T1000 (cell line): Measurements from ENCODE around the gene THAP3.

Experiments
- DNase-seq: peaks from one replicate; lab custom pipeline; 2025; ENCODE audit warnings: mixed read lengths; lab: John Stamatoyannopoulos, UW

THAP3 gene

DNA sequence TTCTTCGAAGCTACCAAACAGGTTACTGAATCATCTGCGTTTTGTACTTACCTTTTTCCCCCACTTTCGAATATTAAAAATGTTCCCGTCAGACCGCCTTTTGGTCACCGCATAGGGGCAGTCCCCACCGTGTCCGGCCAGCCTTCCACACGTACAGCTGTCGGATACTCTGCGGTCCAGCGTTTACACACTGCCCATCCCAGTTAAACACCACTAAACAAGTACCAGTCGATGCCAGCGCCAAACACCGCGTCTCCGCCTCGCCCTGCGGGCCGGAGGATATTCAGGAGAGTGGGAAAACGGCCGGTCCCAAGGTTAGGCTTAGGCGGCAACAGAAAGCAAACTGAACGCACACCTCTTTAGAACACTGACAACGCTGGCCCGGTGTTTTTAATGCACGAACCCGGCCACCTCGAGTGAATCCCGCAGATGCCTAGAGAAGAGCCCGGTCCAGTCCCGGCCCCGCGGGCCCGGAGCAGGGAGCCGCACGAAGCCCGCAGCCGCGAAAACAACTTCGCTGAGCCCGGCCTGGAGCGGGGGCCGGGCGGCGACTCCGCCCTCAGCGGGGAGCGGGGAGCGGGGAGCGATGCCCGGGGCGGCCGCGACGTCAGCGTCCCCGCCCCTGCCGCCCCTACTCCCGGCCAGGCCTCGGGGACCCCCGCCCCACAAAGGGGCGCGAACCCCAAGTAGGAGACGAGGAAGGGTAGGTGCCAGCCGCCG, 11.9 kb upstream of the THAP3 start:
- DNase-seq: no peak

DNA sequence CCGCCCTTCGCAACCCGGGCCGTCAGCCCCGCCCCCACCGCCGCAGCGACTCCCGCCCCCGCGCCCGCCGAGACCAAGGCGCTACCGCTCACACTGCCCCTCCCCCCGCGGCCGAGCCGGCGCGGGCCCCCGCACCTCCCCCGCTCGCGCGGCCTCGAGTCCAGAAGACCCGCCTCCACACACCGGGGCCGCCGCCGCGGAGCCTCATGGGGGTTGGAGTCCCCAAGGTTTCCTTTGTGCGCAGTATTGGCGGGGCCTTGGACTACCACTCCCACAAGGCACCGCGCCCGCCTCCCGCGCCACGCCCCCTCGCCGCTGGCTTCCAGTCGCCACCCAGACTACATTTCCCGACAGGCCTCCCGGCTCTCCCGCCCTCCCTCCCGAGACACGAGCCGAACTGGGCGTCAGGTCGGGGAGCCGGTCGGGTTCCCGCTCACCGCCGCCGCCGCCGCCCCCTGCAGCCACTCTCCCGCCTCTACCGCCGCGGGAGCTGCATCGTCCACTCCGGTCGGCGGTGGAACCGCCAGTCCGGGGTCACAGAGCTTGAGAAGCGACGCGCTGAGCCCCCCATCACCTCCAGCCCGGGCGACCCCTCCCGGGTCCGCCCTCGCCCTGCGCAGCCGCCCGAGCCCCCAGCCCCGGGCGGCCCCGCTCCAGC, 11.2 kb upstream of the THAP3 start, which contains the start of gene PHF13:
Gene PHF13, plus strand, starts transcription at position 371 of the 658 bp plus-strand sequence. CDS start 336 bp downstream, outside the sequence.
- peak; percentile 99 for DNase-seq

DNA sequence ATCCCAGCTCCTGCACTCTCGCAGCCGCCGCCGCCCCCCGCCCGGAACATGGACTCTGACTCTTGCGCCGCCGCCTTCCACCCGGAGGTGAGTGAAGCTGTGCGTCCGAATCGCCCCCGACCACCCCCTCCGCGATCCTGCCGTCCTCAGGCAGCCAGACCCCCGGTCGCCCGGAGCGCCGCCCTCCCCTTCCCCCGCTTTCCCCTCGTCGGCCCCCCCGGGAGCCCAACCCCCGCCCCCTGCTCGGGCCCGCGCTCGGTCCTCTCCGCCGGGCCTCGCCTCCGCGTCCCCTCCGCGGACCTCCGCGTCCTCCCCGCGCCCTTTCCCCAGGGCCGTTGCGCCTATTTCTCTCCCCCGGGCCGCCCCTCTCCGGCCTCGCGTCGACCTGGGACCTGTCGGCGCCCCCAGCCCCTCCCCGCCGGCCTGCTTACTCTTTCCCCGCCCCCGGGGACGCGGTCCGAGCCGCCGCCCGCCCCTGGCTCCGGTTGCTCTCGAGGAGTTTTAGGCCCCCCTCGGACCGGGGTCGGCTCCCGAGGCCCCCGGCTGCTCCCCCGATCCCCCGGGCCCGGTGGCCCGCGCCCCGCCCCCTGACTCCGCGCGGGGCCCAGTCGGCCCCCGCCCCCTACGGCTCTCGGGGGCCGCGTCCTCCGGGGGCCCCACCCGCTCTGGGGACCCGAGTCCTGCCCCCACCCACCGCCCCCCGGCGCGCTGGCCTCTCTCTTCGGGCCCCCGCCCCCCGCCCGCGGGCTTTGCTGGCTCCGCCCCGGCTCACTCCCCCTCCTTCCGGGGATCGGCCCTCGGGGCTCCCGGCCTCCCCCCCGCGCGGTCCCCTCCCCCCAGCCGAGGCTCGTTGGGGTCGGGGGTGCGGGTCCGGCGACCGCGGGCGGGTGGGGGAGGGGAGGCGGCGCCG, 10.4 kb upstream of the THAP3 start:
- DNase-seq: no peak

DNA sequence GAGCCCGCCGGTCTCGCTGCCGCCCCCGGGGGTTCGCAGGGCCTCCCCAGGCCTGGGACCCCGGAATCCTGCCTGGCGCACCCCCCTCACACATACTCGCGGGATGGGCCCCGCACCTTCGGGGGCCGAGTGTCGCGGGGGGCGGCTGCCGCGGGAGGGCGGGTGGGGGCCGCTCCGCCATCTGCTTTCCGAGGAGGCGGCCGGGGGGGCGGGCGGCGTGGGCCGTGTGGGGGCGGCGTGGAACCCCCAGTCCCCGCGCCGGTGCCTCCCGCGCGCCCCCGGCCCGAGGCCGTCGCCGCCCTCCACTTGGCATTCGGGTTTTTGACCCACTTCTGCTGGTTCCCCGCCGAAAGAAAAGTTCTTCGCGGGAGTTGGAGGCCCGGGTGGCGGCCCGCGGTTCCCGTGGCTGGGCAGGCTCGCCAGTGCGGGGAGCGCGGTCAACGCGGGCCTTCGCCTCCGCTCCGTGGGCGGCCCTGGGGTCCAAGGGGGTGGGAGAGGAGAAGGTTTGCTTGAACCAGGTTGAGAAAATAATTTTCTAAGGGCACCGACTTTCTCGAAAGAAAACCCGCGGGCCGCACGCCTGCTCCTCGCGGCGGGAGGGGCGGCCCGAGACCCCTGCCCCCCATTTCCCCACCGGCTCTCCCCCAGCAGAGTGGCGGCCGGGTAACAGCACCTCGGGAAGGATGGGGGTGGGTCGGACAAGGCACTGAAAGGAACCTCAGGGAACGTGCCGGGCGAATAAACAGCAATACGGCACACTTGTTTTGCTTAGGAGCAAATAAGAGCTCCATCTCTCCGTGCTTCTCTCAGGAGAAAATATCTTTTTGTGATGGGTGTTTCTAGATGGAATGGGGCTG, 9.5 kb upstream of the THAP3 start:
- DNase-seq: no peak

DNA sequence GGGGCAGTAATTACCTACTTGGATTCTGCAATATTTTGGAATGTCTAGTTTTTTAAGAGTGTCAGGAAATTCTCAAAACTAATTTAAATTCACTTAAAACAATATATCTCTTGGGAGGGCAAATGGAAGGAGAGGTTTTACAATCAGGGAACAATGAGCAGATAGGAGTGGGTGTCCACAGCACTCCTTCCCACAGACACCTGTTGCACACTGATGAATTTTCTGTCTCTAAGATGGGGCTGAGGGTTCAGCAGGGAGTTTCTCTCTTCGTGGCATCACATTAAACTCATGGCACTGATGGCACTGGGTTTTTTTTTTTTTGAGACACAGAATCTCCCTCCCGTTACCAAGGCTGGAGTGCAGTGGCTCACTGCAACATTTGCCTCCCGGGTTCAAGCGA, 5.6 kb upstream of the THAP3 start:
- DNase-seq: no peak

DNA sequence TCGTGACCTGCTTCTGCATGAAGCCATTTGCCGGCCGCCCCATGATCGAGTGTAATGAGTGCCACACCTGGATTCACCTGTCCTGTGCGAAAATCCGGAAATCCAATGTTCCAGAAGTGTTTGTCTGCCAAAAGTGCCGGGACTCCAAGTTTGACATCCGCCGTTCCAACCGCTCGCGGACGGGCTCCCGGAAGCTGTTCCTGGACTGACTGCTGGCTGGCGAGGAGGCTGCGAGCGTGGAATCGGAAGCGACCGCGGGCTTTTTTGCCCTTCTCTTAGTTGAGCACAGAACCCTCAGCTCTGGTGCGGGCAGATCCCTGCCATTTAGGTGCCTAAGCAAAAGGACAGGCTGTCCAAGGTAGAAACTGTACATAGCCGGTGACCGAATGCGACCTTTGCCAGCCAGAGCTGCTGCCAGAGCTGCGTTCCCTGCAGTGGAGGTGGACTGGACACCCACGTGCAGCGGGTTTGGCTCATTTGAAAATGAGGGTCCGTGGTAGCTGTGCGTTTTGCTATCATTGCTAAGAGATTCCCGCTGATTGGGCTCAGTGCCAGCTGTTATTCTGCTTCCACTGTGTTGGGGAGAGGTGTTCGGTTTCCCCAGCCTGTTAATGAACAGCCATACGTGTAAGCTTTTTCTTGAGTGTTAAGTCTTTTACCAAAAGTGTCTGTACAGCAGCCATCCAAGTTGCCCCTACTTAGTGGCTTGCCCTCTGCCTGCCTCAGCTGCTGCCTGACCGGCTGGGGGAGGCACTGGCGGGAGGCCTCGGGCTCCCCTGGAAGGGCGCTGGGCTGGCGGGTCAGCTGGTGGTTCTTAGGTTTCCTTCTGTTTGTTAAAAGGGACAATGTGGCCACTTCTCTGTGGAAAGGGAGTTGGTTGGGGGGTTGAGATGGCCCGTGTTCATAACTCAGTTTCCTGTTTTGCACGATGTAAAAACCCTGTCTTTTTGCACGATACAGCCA, 3.0 kb upstream of the THAP3 start:
- no peak for DNase-seq

DNA sequence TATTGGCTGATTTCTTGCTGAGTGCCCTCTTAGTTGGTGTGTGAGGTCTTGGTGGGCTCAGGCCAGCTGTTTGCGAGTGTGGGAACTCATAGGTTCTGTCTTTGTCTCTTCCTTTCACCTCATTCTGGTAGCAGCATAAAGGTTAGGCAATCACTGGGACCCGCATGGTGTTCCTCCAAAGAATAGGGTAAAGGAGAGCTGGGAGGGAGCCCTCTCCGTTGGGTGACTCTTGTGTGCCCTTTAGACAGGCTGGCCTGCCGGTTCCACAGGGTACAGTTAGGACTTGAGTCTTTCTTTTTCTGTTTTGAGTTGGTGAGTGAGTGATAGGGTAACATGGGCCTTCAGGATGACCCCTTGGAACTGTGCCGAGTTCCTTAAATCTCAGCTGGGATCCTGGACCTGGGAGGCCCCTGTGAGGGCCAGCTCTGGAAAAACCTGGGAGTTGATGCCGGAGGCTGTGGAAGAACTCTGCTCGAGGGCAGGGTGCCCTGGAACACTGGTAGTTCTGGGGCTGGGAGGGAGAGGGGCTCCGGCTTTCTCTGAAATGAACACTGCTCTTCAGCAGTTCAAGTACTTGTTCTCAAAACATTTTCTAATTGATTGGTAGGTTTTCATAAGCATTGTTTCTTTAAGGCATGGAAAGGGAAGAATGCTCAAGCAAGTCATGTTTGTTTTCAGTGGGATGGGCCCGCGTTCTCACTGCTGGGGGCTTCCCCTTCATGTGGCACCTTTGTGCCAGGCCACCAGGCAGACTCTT, 2.1 kb upstream of the THAP3 start:
- no peak for DNase-seq

DNA sequence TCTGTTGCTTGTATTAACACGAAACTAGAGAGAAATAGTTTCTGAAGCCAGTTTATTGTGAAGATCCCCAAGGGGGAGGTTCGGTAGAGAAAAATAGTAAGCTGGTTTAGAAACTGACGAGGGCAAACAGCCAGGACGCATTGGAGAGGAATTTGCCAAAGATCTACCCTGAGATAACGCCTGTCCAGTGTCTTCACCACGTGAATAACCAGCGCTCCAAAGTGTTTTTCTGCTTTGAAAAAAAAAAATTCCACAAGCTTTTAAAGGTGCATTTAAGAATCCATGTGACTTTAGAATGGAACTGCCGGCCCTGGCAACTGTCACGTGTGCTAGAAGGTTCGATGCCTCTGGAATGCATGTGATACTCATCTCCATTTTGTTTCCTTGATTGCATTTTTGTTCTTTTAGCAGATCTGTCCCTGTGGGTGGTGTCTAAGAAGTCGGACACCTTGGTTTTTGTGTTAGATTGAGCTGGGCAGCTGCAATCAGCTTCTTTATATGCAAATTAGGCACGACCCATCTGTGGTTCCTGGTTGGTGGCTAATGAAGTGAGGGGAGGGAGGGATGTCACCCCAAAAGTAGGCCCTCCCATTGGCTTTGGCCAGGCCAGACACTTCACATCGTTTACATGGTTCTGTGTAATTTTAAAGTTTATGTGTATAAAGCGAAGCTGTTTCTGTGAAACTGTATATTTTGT, 1.3 kb upstream of the THAP3 start:
- DNase-seq: no peak

DNA sequence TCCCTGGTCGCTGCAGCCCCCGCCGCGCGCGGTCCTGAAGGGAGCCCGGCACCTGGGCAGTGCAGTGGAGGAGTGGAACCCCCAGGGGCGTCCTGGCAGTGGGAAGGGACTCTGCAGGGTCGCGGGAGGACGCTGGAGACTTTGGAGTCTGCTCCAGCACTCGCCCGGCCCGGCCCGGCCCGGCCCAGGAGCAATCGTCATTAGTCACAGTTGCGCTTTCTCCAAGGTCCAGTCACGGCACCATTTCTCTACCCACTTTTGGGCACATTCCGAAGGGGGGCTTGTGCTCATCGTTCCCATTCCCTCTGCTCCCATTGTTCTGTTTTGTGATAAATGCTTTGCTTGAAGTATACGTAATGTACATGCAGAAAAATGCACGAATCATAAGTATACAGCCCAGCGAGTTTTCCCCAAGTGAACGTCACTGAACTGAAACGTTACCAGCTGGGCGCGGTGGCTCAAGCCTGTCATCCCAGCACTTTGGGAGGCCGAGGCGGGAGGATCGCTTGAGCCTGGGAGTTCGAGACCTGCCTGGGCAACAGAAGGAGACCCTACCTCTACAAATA, 999 bp downstream of the THAP3 start:
- DNase-seq: no peak

DNA sequence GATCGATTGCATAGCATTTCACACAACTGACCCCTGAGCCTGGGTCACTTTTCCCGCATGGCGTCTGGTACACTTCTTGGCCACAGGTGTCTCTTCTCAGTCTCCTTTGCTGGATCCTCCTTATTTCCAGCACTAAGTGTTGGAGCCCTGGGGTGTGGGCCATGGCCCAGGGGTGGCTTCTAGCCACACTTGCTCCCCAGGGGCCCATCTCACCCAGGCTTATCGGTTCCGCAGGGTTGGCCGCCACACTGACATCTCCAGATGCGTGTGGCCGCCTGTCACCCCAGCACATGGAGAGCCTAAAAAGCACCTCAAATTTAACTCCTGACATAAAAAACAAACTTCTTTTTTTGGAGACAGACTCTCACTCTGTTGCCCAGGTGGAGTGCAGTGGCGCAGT, 2.4 kb downstream of the THAP3 start:
- no peak for DNase-seq

DNA sequence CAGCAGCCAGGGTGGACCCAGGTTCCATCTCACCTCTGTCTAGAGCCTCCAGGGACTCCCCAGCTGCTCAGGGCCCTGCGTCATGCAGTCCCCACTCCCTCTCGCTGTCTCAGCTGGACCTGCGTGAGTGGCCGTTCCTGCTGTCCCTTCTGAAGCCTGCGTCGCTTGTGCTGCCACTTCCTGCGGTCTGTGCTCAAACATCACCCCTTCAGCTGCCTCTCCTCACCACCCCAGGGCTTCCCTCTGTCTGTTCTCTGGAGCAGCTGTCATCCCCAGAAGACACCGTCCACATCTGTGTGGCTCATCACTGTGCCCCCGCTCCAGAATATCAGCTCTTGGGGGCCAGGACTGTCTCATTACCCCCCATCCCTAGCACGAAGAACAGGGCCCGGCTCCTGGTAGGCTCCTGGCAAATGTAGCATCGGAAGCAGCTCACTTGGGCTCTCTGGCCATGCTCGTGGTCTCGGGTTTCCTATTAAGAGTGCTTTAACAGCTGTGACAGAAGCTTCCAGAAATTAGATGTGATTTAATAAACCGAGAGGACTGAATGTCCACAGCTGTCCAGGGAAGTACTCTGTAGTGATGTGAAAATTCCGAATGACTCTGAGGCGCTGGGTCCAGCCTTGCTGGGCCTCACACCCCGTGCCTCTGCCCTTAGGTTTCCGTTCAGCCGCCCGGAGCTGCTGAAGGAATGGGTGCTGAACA, 3.3 kb downstream of the THAP3 start:
- no peak for DNase-seq

DNA sequence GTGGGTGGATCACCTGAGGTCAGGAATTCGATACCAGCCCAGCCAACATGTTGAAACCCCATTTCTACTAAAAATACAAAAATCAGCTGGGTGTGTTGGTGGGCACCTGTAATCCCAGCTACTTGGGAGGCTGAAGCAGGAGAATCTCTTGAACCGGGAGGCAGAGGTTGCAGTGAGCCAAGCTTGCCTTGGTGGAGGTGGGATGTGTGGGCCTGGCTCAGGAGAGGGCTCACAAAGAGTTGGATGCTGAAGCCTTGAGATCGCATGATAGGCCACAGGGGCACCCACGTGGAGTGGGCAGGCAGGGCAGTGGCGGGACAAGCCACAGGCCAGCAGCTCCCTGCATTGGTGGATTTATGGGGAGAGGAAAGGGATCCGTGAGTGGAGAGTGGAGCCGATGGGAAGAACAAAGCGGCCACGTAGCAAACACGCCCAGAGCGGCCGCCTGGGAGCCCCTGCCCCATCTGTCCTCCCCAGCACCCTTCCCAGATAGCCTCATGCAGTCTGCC, 4.4 kb downstream of the THAP3 start:
- DNase-seq: no peak

DNA sequence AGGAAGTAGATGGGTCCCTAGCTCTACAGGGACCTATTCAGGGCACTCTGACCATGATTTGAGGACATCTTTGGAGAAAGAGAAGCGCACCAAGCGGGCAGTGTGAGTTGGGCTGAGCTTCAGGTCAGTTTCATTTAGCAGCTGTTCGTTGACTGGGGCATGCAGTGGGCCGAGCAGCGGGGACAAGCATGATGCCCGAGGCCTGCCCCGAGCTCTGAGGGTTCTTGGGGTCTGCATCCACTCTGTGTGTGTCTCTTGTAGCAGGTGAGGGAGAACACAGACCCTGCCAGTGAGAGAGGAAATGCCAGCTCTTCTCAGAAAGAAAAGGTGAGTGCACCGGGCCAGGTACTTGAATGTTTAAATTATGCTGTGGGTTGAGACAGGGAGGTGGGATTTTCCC, 5.4 kb downstream of the THAP3 start:
- no peak for DNase-seq

DNA sequence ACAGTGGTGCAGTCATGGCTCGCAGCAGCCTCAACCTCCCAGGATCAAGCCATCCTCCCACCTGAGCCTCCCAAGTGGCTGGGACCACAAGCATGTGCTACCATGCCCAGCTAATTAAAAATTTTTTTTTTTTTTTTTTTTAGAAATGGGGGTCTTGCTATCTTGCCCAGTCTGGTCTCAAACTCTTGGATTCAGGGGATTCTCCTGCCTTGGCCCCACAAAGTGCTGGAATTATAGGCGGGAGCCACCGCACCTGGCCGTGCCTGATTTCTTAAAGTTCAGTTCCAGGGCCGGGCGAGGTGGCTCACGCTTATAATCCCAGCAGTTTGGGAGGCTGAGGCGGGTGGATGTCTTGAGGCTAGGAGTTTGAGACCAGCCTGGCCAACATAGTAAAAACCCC, 6.4 kb downstream of the THAP3 start:
- DNase-seq: no peak

DNA sequence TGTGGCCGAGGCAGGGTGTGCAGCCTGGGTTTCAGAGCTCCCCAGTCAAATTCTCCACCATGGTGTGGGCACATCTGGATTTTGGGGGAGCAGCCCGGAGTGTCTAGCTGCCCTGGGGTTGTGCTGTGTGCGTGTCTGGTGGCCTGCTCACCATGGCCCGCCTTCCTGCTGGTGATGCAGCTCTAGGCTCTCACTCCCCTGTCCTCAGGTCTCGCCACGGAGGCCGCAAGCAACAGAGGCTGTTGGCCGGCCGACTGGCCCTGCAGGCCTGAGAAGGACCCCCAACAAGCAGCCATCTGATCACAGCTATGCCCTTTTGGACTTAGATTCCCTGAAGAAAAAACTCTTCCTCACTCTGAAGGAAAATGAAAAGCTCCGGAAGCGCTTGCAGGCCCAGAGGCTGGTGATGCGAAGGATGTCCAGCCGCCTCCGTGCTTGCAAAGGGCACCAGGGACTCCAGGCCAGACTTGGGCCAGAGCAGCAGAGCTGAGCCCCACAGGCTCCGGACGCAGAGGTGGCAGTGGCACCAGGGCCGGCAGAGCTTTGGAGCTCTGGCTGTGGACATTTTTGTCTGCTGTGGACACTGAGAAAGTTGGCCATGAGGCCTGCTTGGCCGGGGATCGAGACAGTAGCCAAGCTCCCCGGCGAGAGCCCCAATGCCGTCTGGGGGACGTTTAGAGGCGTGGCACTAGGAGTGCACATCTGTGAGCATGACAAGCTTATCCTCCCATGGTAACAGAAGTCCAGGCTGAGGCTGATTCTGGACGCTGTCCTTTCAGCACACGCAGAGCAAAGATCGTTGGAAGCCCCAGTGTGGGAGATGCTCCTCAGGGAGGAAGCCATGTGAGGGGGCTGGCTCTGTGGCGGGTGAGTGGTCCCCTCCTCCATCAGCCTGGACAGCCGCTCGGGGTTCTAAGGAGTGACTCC, 8.2 kb downstream of the THAP3 start:
- no peak for DNase-seq

DNA sequence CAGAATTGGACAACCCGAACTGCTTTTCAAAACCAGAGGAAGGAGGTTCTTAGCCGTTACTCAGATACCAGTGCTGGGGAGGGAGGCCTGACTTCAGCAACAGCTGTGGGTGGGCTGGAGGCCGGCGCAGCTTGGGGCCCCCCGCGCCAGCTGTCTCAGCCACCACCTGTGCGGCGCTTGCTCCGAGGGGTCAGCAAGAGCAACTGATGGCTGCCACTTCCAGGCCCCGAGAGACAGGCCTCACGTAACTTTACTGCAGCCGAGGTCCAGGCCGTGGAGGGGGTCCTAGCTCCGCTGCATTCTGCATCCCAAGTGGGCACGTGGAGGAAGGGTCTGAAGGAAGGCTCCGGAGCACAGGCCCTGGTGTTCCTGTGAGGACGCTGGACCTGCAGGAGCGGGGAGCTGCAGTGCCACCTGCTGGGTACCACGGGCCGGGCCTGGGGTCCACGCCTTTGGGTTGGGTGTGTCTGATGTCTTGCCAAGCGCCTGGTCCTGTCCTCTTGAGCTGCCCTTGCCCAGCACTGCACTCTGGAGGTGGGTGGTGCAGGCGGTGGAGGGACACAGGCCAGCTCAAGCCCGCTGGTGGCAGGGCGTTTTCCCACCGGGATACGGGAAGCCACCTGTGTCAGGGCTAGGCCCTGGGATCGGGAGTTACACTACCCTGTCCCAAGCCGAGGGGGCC, 9.8 kb downstream of the THAP3 start:
- DNase-seq: no peak
